GM19397 (cell line): ENCODE measurements around the gene NBPF10.
"Not testable (repeated sequence)": the region's sequence is repeated elsewhere in the genome, so short reads cannot be mapped to it uniquely, and the experiment has no call there.

Experiments
- ATAC-seq: cut with Tn5 transposase; IDR thresholded peaks from one replicate; pipeline ENCODE4 v1.9.1; 2021; ENCODE audit warnings: mild to moderate bottlenecking, moderate library complexity; ENCODE audit not compliant: unreplicated experiment

NBPF10 gene, protein sequence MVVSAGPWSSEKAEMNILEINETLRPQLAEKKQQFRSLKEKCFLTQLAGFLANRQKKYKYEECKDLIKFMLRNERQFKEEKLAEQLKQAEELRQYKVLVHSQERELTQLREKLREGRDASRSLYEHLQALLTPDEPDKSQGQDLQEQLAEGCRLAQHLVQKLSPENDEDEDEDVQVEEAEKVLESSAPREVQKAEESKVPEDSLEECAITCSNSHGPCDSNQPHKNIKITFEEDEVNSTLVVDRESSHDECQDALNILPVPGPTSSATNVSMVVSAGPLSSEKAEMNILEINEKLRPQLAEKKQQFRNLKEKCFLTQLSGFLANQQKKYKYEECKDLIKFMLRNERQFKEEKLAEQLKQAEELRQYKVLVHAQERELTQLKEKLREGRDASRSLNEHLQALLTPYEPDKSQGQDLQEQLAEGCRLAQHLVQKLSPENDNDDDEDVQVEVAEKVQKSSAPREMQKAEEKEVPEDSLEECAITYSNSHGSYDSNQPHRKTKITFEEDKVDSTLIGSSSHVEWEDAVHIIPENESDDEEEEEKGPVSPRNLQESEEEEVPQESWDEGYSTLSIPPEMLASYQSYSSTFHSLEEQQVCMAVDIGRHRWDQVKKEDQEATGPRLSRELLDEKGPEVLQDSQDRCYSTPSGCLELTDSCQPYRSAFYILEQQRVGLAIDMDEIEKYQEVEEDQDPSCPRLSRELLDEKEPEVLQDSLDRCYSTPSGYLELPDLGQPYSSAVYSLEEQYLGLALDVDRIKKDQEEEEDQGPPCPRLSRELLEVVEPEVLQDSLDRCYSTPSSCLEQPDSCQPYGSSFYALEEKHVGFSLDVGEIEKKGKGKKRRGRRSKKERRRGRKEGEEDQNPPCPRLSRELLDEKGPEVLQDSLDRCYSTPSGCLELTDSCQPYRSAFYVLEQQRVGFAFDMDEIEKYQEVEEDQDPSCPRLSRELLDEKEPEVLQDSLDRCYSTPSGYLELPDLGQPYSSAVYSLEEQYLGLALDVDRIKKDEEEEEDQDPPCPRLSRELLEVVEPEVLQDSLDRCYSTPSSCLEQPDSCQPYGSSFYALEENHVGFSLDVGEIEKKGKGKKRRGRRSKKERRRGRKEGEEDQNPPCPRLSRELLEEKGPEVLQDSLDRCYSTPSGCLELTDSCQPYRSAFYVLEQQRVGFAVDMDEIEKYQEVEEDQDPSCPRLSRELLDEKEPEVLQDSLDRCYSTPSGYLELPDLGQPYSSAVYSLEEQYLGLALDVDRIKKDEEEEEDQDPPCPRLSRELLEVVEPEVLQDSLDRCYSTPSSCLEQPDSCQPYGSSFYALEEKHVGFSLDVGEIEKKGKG (N-terminal part only)

DNA sequence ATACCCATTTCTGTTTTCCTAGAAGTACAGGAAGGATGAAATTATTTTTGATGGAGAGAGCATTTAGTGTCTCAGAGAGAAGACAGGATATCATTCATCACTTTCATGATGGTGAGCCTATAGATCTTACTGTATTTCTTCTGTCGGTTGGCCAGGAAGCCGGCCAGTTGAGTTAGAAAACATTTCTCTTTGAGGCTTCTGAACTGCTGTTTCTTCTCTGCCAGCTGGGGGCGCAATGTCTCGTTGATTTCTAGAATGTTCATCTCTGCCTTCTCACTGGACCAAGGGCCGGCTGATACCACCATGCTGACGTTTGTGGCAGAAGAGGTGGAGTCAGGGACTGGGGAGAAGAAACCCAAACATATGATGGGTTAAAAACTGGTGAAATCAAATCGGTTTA, at the start of gene NBPF10:
Gene NBPF10 (minus strand): TSS at position 340 of the 400 bp plus-strand sequence. CDS start 35 bp downstream, at position 305.
- not testable (repeated sequence) for ATAC-seq

DNA sequence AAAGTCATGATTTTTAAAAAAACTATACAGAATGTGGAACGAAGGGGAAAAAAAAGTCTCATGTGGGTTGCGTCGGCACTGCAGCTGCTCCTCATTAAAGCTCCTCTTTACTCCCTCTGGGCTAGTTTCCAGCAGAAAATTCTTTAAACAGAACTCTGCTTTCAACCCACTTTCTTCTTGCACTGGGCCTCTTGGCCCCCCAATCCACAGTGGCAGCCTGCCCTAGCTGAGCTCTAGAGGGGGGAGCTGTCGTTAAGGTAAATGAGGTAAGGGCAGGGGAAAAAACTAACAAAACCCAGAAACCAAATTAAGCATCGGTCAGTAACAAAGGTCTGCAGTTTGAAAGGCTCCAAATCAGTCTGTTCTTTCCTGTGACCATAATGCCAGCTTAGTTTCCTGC, 29.9 kb upstream of the NBPF10 start:
- ATAC-seq: not testable (repeated sequence)

DNA sequence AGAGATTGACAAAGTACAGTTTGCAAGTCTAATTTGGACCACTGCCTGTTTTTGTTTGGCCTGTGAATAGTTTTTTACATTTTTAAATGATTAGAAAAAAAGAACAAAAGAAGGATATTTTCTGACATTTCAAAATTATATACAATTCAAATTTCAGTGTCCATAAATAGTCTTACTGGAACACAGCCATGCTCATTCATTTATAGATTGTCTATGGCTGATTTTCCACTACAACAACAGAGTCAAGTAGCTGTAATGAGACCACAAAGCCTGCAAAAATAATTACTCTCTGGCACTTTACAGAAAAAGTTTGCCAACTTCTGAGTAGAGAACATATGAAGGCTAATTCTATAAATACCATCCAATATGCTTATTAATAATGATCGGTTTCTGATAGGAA, 23.1 kb upstream of the NBPF10 start:
- ATAC-seq: not testable (repeated sequence)

DNA sequence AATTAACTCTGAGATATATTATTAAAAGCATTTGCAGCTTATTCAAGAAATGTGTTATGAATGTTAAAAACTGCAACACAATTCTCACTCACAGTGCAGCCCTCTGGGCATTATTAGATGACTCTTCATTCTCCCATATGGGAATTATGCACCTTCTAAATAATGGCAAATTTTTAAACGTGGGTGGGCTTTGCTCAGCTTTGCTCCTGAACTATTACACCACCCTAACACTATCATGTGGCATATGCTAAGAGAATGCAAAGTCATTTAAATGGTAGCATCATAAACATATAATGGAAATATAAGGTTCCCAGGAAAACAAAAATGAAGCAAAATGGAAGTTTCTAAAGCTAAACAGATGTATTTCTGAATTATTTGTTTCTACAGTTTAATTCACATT, 22.7 kb upstream of the NBPF10 start:
- ATAC-seq: not testable (repeated sequence)
